ENCODE measurements around the gene NPHP1. TPM values are rescaled to one million over a fixed set of nuclear protein-coding genes. Genes with fewer than 3 reads are reported as not detected.
"Not testable (repeated sequence)": the region's sequence is repeated elsewhere in the genome, so short reads cannot be mapped to it uniquely, and the experiment has no call there.

Gene NPHP1
- total RNA-seq: 1 to 10 TPM; 3.1 to 4.0 TPM

GRCh38 chr2:110204408-110205385 is at the start of gene NPHP1:
TSS of gene NPHP1 (minus strand) at chr2:110205013. CDS start at chr2:110204968, 45 bp downstream.
- Histone ChIP-seq H3K27ac (peak within 1 kb of the TSS; percentile 61 to 78), H3K4me3 (peak within 1 kb of the TSS; percentile 53 to 78), H3K9me3 (no peaks in the 10 kb centered on the region), H3K4me1 (peaks cover 0 to 14% of the 10 kb centered on the region in 2 donors), H3K27me3 (no peaks in the 10 kb centered on the region), H3K36me3 (no peaks in the 10 kb centered on the region)
- TF ChIP-seq, protein P1, sequence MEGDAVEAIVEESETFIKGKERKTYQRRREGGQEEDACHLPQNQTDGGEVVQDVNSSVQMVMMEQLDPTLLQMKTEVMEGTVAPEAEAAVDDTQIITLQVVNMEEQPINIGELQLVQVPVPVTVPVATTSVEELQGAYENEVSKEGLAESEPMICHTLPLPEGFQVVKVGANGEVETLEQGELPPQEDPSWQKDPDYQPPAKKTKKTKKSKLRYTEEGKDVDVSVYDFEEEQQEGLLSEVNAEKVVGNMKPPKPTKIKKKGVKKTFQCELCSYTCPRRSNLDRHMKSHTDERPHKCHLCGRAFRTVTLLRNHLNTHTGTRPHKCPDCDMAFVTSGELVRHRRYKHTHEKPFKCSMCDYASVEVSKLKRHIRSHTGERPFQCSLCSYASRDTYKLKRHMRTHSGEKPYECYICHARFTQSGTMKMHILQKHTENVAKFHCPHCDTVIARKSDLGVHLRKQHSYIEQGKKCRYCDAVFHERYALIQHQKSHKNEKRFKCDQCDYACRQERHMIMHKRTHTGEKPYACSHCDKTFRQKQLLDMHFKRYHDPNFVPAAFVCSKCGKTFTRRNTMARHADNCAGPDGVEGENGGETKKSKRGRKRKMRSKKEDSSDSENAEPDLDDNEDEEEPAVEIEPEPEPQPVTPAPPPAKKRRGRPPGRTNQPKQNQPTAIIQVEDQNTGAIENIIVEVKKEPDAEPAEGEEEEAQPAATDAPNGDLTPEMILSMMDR (IDR thresholded peaks at IDR 0.05): no peak
- peak; percentile 86 for DNase-seq (ENCODE audit: low spot score)

DNA sequence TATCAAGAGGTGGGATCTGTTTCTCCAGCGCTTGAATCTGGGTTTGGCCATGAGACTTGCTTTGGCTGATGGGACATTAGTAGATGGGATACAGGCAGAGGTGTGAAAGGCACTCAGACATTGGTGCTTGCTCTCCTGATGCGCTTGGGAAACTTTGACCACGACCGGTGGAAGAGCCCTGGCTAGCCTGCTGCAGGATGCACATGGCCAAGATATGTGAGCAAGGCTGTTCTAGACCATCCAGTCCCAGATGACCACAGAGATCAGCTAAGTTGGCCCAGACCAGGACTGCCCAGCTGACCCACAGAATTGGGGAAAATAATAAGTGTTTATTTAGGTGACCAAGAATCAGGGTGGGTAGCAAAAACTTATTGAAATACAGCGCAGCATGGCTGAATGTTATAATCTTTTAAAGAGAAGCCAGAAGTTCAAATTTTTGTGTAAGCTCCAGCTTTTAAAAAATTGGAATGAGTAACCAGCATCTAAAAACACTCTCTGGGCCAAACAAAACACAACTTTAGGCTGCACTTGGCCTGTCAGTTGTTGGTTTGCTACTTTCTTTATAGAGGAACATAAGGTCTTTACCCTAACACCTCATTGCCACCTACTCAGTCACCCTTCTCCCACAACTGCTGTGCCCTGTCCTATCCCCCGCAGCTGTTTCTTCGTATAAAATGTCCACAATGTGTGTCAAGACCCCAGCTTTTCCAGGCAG is 43.4 kb upstream of the NPHP1 start:
- not testable (repeated sequence) for H3K4me3 ChIP-seq, H3K4me1 ChIP-seq, H3K27me3 ChIP-seq, H3K36me3 ChIP-seq, H3K9me3 ChIP-seq, H3K27ac ChIP-seq
- DNase-seq (ENCODE audit: low spot score): peak; percentile 57

DNA sequence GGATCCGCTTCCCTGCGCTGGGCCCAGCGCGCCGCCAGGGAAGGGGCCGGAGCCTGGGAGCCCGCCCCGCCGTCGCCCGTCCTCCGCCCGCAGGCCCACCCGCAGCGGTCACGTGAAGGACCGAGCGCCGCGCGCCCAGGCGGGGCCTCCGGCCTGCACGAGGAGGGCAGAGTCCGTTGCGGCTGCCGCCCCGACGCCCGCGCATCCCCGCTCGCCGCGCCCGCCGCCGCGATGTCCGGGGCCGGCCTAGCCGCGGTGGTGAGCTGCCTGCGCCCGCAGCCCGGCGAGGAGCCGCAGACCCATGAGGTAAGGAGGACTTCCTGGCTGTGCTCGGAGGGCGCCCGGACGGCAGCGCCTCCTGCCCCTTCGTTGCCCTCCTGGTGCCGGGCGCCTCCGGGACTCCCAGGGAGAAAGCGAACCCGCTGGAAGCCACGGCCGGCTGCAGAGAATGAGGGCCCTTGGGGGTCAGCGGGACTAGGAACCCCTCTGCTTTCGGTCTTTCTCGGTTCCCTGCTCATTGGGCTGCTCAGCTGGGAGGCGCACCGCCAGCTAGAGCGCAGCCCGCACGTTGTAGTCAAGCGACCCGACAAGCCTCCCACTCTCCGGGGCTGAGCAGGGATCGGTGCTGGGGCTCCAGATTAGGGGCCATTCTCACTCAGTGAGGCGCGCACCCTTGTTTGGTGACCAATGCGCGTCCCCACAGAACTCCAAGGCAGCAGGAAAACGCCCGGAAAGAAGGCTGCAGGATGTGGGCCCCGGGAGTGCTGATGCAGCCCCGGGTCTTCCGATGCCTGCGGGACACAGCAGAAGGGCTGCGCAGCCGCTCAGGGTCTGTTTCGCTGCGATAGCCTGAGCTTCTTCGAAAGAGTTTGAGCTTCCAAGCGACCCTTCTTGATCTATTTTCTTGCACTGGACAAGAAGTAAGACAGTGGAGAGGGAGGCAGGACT is 40.9 kb upstream of the NPHP1 start:
- not testable (repeated sequence) for H3K4me1 ChIP-seq; H3K27ac ChIP-seq; H3K27me3 ChIP-seq; H3K9me3 ChIP-seq; DNase-seq (ENCODE audit: low spot score); H3K36me3 ChIP-seq; H3K4me3 ChIP-seq

GRCh38 chr2:110243283-110243682 is 38.5 kb upstream of the NPHP1 start:
- not testable (repeated sequence) for H3K36me3 ChIP-seq; H3K4me3 ChIP-seq; H3K9me3 ChIP-seq; H3K27ac ChIP-seq; H3K4me1 ChIP-seq; H3K27me3 ChIP-seq; DNase-seq (ENCODE audit: low spot score)

- H3K27ac ChIP-seq; H3K27me3 ChIP-seq; DNase-seq (ENCODE audit: low spot score); H3K9me3 ChIP-seq; H3K4me3 ChIP-seq; H3K4me1 ChIP-seq; H3K36me3 ChIP-seq: not testable (repeated sequence)
These were observed 29.7 kb upstream of the NPHP1 start for GRCh38 chr2:110234514-110234913.

DNA sequence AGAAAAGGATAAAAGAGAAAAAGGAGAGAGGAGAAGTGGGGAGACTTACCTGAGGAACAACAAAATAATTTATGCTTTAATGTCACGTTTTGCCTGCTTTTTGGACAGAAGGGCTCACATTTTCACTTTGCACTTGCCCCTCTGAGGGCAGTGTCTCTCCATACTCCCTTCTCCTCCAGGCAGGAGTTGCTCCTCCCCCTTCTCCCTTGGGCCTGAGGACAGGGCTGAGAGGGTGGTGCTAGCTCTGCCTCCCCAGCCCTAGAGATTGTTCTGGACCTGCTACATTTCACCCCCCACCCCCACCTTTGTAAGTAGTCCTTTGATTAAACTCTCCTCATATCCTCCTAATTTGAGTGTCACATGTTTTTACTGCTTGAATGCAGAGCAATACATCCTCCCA is 25.1 kb upstream of the NPHP1 start:
- not testable (repeated sequence) for H3K4me3 ChIP-seq; H3K36me3 ChIP-seq; H3K27ac ChIP-seq; H3K4me1 ChIP-seq; H3K27me3 ChIP-seq; DNase-seq (ENCODE audit: low spot score); H3K9me3 ChIP-seq

DNA sequence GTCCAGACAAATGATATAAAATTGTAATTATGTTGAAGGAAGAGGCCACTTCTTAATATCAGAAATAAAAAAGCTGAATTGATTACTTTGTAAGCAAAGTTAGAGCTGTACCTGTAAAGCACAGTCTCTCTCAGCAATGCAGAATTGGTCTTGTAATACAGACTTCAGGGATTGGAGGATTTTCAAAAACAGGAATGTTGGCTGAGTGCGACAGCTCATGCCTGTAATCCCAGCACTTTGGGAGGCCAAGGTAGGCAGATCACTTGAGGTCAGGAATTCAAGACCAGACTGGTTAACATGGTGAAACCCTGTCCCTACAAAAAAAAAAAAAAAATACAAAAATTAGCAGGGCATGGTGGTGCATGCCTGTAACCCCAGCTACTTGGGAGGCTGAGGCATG is 17.8 kb upstream of the NPHP1 start:
- not testable (repeated sequence) for H3K4me3 ChIP-seq; H3K9me3 ChIP-seq; H3K36me3 ChIP-seq; DNase-seq (ENCODE audit: low spot score); H3K4me1 ChIP-seq; H3K27me3 ChIP-seq; H3K27ac ChIP-seq

- no peak for DNase-seq (ENCODE audit: low spot score)
- no peaks in the 10 kb centered on the region for H3K4me1 ChIP-seq
- H3K36me3 ChIP-seq: no peaks in the 10 kb centered on the region
- no peak overlapping the region for H3K4me3 ChIP-seq
- H3K27ac ChIP-seq: no peak overlapping the region
- H3K9me3 ChIP-seq: no peaks in the 10 kb centered on the region
- no peaks in the 10 kb centered on the region for H3K27me3 ChIP-seq
- TF ChIP-seq, protein P1 (IDR thresholded peaks at IDR 0.05): no peak
These were observed 17.1 kb upstream of the NPHP1 start for GRCh38 chr2:110221938-110222337.

Measured in right atrium auricular region (tissue), 2 donors.